ENCODE data around the gene TUFT1. TPM values are rescaled to one million over a fixed set of nuclear protein-coding genes. Genes with fewer than 3 reads are reported as not detected.

TUFT1 gene
- total and polyA plus RNA-seq, 11 donors, result 2.1 to 13.6 (median 4.3) TPM

- H3K4me1 ChIP-seq, result no peaks in the 10 kb centered on the region
- H3K9me3 ChIP-seq, result no peaks in the 10 kb centered on the region
- H3K36me3 ChIP-seq, result no peaks in the 10 kb centered on the region
- WGBS, 4 donors, result 82 to 88% (median 86%) methylated on average over 2 of the region's 2 CpGs
- DNase-seq (no peak), ATAC-seq (no peak)
- intact Hi-C loops (cut with DNase I), result no loop called here
- TF ChIP-seq CTCF (IDR thresholded peaks at IDR 0.05) (no peak), POLR2A (IDR thresholded peaks at IDR 0.05) (no peak)
- no peaks in the 10 kb centered on the region for H3K27me3 ChIP-seq
- H3K4me3 ChIP-seq, result no peak overlapping the region
- no peak overlapping the region for H3K27ac ChIP-seq
These were observed 15.9 kb downstream of the TUFT1 start for GRCh38 chr1:151556052-151556451.

- no peak overlapping the region for H3K27ac ChIP-seq
- TF ChIP-seq POLR2A (IDR thresholded peaks at IDR 0.05) (no peak), CTCF (IDR thresholded peaks at IDR 0.05) (no peak)
- H3K9me3 ChIP-seq, result no peaks in the 10 kb centered on the region
- DNase-seq (no peak), ATAC-seq (no peak)
- WGBS, 4 donors, result 86 to 95% (median 94%) methylated on average over 1 of the region's 1 CpG
- no peaks in the 10 kb centered on the region for H3K27me3 ChIP-seq
- H3K36me3 ChIP-seq, result peaks cover 0 to 44% (median 12%) of the 10 kb centered on the region in 9 donors
- no peak overlapping the region for H3K4me3 ChIP-seq
- no peaks in the 10 kb centered on the region for H3K4me1 ChIP-seq
- intact Hi-C loops (cut with DNase I), result loop anchor here in 1 of 10 donors (10.0 kb wide), 1 partner anchor 68 kb away; no protein-coding TSS in a partner anchor
These were observed 22.6 kb downstream of the TUFT1 start for GRCh38 chr1:151562661-151563060.

- Histone ChIP-seq H3K9me3 (no peaks in the 10 kb centered on the region), H3K36me3 (peaks cover 0 to 48% (median 12%) of the 10 kb centered on the region in 9 donors), H3K27me3 (no peaks in the 10 kb centered on the region), H3K4me3 (no peak overlapping the region), H3K27ac (no peak overlapping the region), H3K4me1 (no peaks in the 10 kb centered on the region)
- no peak for TF ChIP-seq CTCF (IDR thresholded peaks at IDR 0.05)
- TF ChIP-seq POLR2A (IDR thresholded peaks at IDR 0.05), result no peak
- intact Hi-C loops (cut with DNase I), result loop anchor here in 1 of 10 donors (10.0 kb wide), 1 partner anchor 69 kb away; no protein-coding TSS in a partner anchor
- ATAC-seq (no peak), DNase-seq (no peak)
- 45 to 98% (median 58%) methylated on average over 2 of the region's 2 CpGs for WGBS, 4 donors
These were observed 23.3 kb downstream of the TUFT1 start for GRCh38 chr1:151563376-151563775.

- no peak overlapping the region for H3K4me3 ChIP-seq
- intact Hi-C loops (cut with DNase I), result loop anchor here in 1 of 10 donors (10.0 kb wide), 1 partner anchor 71 kb away; no protein-coding TSS in a partner anchor
- TF ChIP-seq POLR2A (IDR thresholded peaks at IDR 0.05), result no peak
- TF ChIP-seq CTCF (IDR thresholded peaks at IDR 0.05), result no peak
- H3K27me3 ChIP-seq, result no peaks in the 10 kb centered on the region
- H3K4me1 ChIP-seq, result no peaks in the 10 kb centered on the region
- peaks cover 0 to 56% (median 16%) of the 10 kb centered on the region in 9 donors for H3K36me3 ChIP-seq
- no peaks in the 10 kb centered on the region for H3K9me3 ChIP-seq
- no peak for DNase-seq
- 46 to 79% (median 61%) methylated on average over 5 of the region's 5 CpGs for WGBS, 4 donors
- ATAC-seq, result no peak
- H3K27ac ChIP-seq, result no peak overlapping the region
These were observed 25.5 kb downstream of the TUFT1 start for GRCh38 chr1:151565502-151566189.

All from heart left ventricle (tissue), 16 donors.